CD4-positive, alpha-beta T cell (primary cell): ENCODE results near the gene ARNT2. TPM values are rescaled to one million over a fixed set of nuclear protein-coding genes. Genes with fewer than 3 reads are reported as not detected.

Experiments
- ATAC-seq: fragments of 200-7000 bp; cut with Tn5 transposase; one replicate; pipeline ENCODE4 v1.10.0; 2022; ENCODE audit warnings: mild to moderate bottlenecking; ENCODE audit not compliant: poor library complexity
- CTCF ChIA-PET: fragments of 350-600 bp; sonication (Branson Sonifier 250); formaldehyde crosslinking; loops from one replicate; lab custom pipeline; 2021; ENCODE audit warnings: antibody characterized with exemption, inconsistent platforms; lab: Charles Lee
- POLR2A ChIA-PET: fragments of 350-600 bp; sonication (Branson Sonifier 250); formaldehyde crosslinking; loops from one replicate; lab custom pipeline; 2021; ENCODE audit warnings: antibody characterized with exemption, inconsistent platforms; lab: Charles Lee
- DNase-seq, 14 experiments: peaks; one replicate each; pipeline ENCODE4 v3.0.0-alpha.2; 2013 to 2020; ENCODE audit warnings: mixed read lengths in 2 of 14
- H3K27ac ChIP-seq, 2 donors: one replicate each; pipeline versions ENCODE4 v1.5.1 to v1.7.0; 2013; ENCODE audit warnings: low read length in 2 of 2, low read depth in 1 of 2, mild to moderate bottlenecking in 1 of 2
- H3K27me3 ChIP-seq, 2 experiments: 1 replicate in 1 of 2; 2 replicates in 1 of 2; pipeline versions ENCODE4 v1.6.1 to v1.7.0; 2013; ENCODE audit warnings: low read length in 2 of 2, control low read depth in 1 of 2, mild to moderate bottlenecking in 1 of 2, moderate library complexity in 1 of 2; ENCODE audit not compliant: insufficient read depth in 2 of 2, control insufficient read depth in 1 of 2
- H3K36me3 ChIP-seq: one replicate; pipeline ENCODE4 v1.6.1; 2013; ENCODE audit warnings: low read length, control low read depth; ENCODE audit not compliant: insufficient read depth
- H3K4me1 ChIP-seq: one replicate; pipeline ENCODE4 v1.6.1; 2013; ENCODE audit warnings: low read length, control low read depth; ENCODE audit not compliant: insufficient read depth
- H3K4me3 ChIP-seq: one replicate; pipeline ENCODE4 v1.5.1; 2013; ENCODE audit warnings: mild to moderate bottlenecking, low read length, moderate library complexity
- H3K9me3 ChIP-seq, 2 experiments: 1 replicate in 1 of 2; 2 replicates in 1 of 2; pipeline versions ENCODE4 v1.6.1 to v1.7.0; 2013; ENCODE audit warnings: low read length in 2 of 2, mild to moderate bottlenecking in 2 of 2, control low read depth in 1 of 2, moderate library complexity in 1 of 2; ENCODE audit not compliant: control insufficient read depth in 1 of 2, insufficient read depth in 1 of 2
- H3K27ac Mint-ChIP-seq: one replicate; pipeline ENCODE4 v1.8.0; 2020; ENCODE audit warnings: mixed read lengths
- H3K27me3 Mint-ChIP-seq: one replicate; pipeline ENCODE4 v1.8.0; 2021; ENCODE audit warnings: mixed read lengths
- H3K36me3 Mint-ChIP-seq: one replicate; pipeline ENCODE4 v1.8.0; 2021; ENCODE audit warnings: low read depth, mixed read lengths
- H3K4me1 Mint-ChIP-seq: one replicate; pipeline ENCODE4 v1.8.0; 2021; ENCODE audit warnings: low read depth, mixed read lengths
- H3K4me3 Mint-ChIP-seq: one replicate; pipeline ENCODE4 v1.8.0; 2020; ENCODE audit warnings: mild to moderate bottlenecking, mixed read lengths
- H3K9me3 Mint-ChIP-seq: one replicate; pipeline ENCODE4 v1.8.0; 2020; ENCODE audit warnings: mixed read lengths
- intact Hi-C, 2 experiments: fragments of 100-400 bp; cut with DNase I in 1 of 2; cut with micrococcal nuclease in 1 of 2; formaldehyde crosslinking; loops; one replicate each; pipeline versions ENCODE4 v1.15.1 to v1.9.0; 2023 to 2025; cut with DNase I, micrococcal nuclease
- total RNA-seq, 174 experiments: library from RNA in 2 of 174; stranded (reverse) in 2 of 174; gene quantifications; one replicate each; pipeline ENCODE4 v1.2.3 and lab custom pipeline; 2021 to 2026
- TF ChIP-seq, protein P1 (sequence below): fragments of 200-600 bp; IDR thresholded peaks from one replicate; pipeline ENCODE4 v1.8.0; 2022; ENCODE audit warnings: antibody characterized with exemption, mild to moderate bottlenecking

The ARNT2 gene
- total RNA-seq, 2 experiments from 2014 or later = not detected

DNA sequence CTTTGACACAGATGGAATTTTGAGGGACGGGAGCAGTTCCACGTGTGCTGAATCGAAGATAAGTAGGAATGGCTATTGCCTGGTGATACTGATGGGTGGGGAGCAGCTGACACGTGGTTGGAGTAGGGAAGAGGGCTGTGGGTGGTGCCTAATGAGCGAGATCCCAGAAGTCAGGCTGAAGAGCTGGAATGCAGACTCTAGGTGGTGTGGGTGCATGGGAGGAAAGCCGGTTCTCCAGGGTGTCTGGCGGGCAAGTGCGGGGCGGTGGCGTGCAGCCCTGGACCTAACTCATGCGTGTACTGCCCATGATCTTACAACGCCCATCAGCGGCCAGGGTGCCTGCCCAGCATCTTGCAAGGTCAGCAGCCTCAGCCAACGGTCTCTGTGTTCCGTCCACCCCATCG, 63.1 kb downstream of the ARNT2 start:
- no peaks in the 10 kb centered on the region for H3K36me3 ChIP-seq
- Mint-ChIP-seq H3K4me3 (no peak overlapping the region), H3K9me3 (no peaks in the 10 kb centered on the region), H3K27me3 (peaks cover 38% of the 10 kb centered on the region), H3K36me3 (no peaks in the 10 kb centered on the region), H3K27ac (no peak overlapping the region), H3K4me1 (no peaks in the 10 kb centered on the region)
- intact Hi-C loops = no loop called here
- H3K9me3 ChIP-seq = no peaks in the 10 kb centered on the region
- TF ChIP-seq, protein P1, sequence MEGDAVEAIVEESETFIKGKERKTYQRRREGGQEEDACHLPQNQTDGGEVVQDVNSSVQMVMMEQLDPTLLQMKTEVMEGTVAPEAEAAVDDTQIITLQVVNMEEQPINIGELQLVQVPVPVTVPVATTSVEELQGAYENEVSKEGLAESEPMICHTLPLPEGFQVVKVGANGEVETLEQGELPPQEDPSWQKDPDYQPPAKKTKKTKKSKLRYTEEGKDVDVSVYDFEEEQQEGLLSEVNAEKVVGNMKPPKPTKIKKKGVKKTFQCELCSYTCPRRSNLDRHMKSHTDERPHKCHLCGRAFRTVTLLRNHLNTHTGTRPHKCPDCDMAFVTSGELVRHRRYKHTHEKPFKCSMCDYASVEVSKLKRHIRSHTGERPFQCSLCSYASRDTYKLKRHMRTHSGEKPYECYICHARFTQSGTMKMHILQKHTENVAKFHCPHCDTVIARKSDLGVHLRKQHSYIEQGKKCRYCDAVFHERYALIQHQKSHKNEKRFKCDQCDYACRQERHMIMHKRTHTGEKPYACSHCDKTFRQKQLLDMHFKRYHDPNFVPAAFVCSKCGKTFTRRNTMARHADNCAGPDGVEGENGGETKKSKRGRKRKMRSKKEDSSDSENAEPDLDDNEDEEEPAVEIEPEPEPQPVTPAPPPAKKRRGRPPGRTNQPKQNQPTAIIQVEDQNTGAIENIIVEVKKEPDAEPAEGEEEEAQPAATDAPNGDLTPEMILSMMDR = no peak
- POLR2A ChIA-PET = no interaction called here
- ATAC-seq (no peak), DNase-seq (no peak)
- no peak overlapping the region for H3K27ac ChIP-seq
- H3K27me3 ChIP-seq = no peaks in the 10 kb centered on the region
- H3K4me3 ChIP-seq = no peak overlapping the region
- H3K4me1 ChIP-seq = no peaks in the 10 kb centered on the region
- CTCF ChIA-PET = no interaction called here

DNA sequence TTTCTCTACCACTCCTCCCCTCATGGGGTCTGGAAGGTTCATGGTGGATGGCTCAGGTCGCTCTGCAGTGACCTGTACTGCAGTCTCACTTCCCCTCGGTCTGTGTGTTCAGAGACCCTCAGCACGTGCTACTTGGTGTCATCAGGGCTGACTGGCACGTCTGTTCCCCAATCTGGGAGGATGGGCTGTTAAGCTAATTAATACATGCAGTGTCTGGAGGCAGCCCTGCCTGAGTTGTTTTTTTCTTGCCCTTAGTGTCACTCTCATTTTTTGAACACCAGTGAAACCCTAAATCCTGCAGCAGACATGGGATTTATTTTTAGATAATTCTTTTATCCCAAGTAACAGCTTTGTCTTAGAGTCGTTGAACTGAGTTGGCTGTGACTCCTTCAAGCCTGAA, 64.6 kb downstream of the ARNT2 start:
- Histone ChIP-seq H3K9me3 (no peaks in the 10 kb centered on the region), H3K36me3 (no peaks in the 10 kb centered on the region), H3K27ac (no peak overlapping the region), H3K4me3 (no peak overlapping the region), H3K27me3 (no peaks in the 10 kb centered on the region), H3K4me1 (no peaks in the 10 kb centered on the region)
- CTCF ChIA-PET = no interaction called here
- Mint-ChIP-seq H3K27me3 (peaks cover 53% of the 10 kb centered on the region), H3K27ac (no peak overlapping the region), H3K4me3 (no peak overlapping the region), H3K9me3 (no peaks in the 10 kb centered on the region), H3K4me1 (no peaks in the 10 kb centered on the region), H3K36me3 (no peaks in the 10 kb centered on the region)
- TF ChIP-seq, protein P1 = no peak
- intact Hi-C loops = no loop called here
- POLR2A ChIA-PET = no interaction called here
- no peak for ATAC-seq
- no peak for DNase-seq

DNA sequence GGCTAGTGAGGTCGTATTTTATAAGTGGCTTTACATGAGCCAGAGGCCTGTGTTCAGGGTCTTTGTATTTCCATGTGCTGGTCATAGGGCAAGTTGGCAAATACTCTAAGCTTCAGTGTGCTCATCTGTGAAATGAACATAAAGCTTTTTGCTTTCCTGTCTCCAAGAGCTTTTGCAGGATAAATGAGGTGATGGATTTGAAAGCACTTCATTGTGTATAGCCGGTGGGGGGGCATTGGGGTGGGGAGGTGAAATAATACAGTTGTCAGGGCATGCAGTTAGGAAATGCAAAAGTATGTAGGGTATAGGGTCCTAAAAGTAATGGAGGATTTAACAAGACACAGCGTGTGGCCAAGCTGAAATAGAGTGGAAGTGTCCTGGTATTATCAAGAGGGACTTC, 67.7 kb downstream of the ARNT2 start:
- Mint-ChIP-seq H3K4me1 (no peaks in the 10 kb centered on the region), H3K9me3 (peaks cover 2% of the 10 kb centered on the region), H3K27me3 (peaks cover 57% of the 10 kb centered on the region), H3K27ac (no peak overlapping the region), H3K4me3 (no peak overlapping the region), H3K36me3 (no peaks in the 10 kb centered on the region)
- H3K27ac ChIP-seq = no peak overlapping the region
- no peak for ATAC-seq
- DNase-seq = no peak
- H3K9me3 ChIP-seq = peaks cover 0 to 6% of the 10 kb centered on the region in 2 experiments
- ChIA-PET POLR2A (no interaction called here), CTCF (interaction anchor here (0.6 kb wide), 1 partner anchor 59 kb away, joined by 3 read pairs; no protein-coding TSS in a partner anchor)
- H3K4me3 ChIP-seq = no peak overlapping the region
- TF ChIP-seq, protein P1 = no peak
- H3K27me3 ChIP-seq = no peaks in the 10 kb centered on the region
- intact Hi-C loops = no loop called here
- no peaks in the 10 kb centered on the region for H3K36me3 ChIP-seq
- H3K4me1 ChIP-seq = no peaks in the 10 kb centered on the region
